SU-DHL-6 (cell line): ENCODE data around the gene ADSS2.

Source experiments
- H2AFZ ChIP-seq: fragments of 200-600 bp; sonication (generic); 2 replicates; pipeline ENCODE4 v1.6.1; 2014; ENCODE audit warnings: low read depth, mild to moderate bottlenecking, moderate library complexity, mixed read lengths, antibody characterized with exemption, low read length; ENCODE audit not compliant: severe bottlenecking
- H3F3A ChIP-seq: fragments of 200-600 bp; shearing (Covaris generic); 2 replicates; pipeline ENCODE4 v1.6.0; 2016; ENCODE audit warnings: antibody characterized with exemption, mild to moderate bottlenecking; ENCODE audit not compliant: insufficient read depth
- H3K27ac ChIP-seq: fragments of 200-600 bp; sonication (generic); 2 replicates; pipeline ENCODE4 v1.5.1; 2016; ENCODE audit warnings: low read depth, mild to moderate bottlenecking, low read length, moderate library complexity, mixed read lengths
- H3K27me3 ChIP-seq: fragments of 200-600 bp; sonication (generic), shearing (Covaris generic); 2 replicates; pipeline ENCODE4 v1.6.0; 2014; ENCODE audit warnings: mild to moderate bottlenecking, low read length
- H3K36me3 ChIP-seq: fragments of 200-600 bp; sonication (generic); 2 replicates; pipeline ENCODE4 v1.6.1; 2014; ENCODE audit warnings: mild to moderate bottlenecking, low read length, mixed read lengths
- H3K4me2 ChIP-seq: fragments of 300-600, 200-600 bp; shearing (Covaris generic), sonication (generic); 2 replicates; pipeline ENCODE4 v1.6.0; 2014; ENCODE audit warnings: low read length, low read depth, mild to moderate bottlenecking; ENCODE audit not compliant: poor library complexity, severe bottlenecking
- H3K4me3 ChIP-seq: fragments of 200-600 bp; sonication (generic); 2 replicates; pipeline ENCODE4 v1.5.1; 2014; ENCODE audit warnings: antibody characterized with exemption, low read length, mild to moderate bottlenecking, mixed read lengths; ENCODE audit not compliant: insufficient read depth, poor library complexity, severe bottlenecking
- H3K79me2 ChIP-seq: fragments of 200-600 bp; sonication (generic); 2 replicates; pipeline ENCODE4 v1.6.1; 2014; ENCODE audit warnings: mild to moderate bottlenecking, low read length, moderate library complexity; ENCODE audit not compliant: insufficient read depth
- H3K9ac ChIP-seq: fragments of 200-600 bp; sonication (generic); 2 replicates; pipeline ENCODE4 v1.7.0; 2014; ENCODE audit warnings: mild to moderate bottlenecking, low read length
- H3K9me2 ChIP-seq: fragments of 200-600 bp; sonication (generic); replicated peaks from 2 replicates; pipeline ENCODE4 v1.6.1; 2014; ENCODE audit warnings: low read length; ENCODE audit not compliant: insufficient read depth
- H3K9me3 ChIP-seq: fragments of 200-600 bp; sonication (generic); 2 replicates; pipeline ENCODE4 v1.6.1; 2014; ENCODE audit warnings: low read length, mixed read lengths; ENCODE audit not compliant: insufficient read depth
- H4K20me1 ChIP-seq: fragments of 200-600 bp; sonication (generic); 2 replicates; pipeline ENCODE4 v1.6.1; 2014; ENCODE audit warnings: low read depth, mild to moderate bottlenecking, antibody characterized with exemption, low read length, moderate library complexity, mixed read lengths
- CTCF ChIP-seq: fragments of 200-600 bp; sonication (generic); IDR thresholded peaks from one replicate; pipeline ENCODE4 v1.5.1; 2017; ENCODE audit warnings: antibody characterized with exemption, mild to moderate bottlenecking, low read length, moderate library complexity; ENCODE audit not compliant: insufficient read depth, poor library complexity, severe bottlenecking
- EZH2phosphoT487 ChIP-seq: fragments of 200-600 bp; sonication (generic), shearing (Covaris generic); conservative IDR thresholded peaks from 2 replicates; pipeline ENCODE4 v1.6.1; 2018; ENCODE audit warnings: mild to moderate bottlenecking, antibody characterized with exemption, low read length, moderate library complexity, mixed read lengths

ADSS2 gene

GRCh38 chr1:244412176-244412575 is 39.5 kb downstream of the ADSS2 start:
- Histone ChIP-seq H3K9me3 (no peaks in the 10 kb centered on the region), H3K4me2 (no peak overlapping the region), H3K36me3 (peaks cover 35% of the 10 kb centered on the region), H3K9me2 (no peaks in the 10 kb centered on the region), H3K27ac (no peak overlapping the region), H3K79me2 (no peaks in the 10 kb centered on the region), H3K27me3 (no peaks in the 10 kb centered on the region), H3K4me3 (no peak overlapping the region), H2AFZ (no peak overlapping the region), H3K9ac (no peak overlapping the region), H3F3A (no peaks in the 10 kb centered on the region), H4K20me1 (no peaks in the 10 kb centered on the region)
- TF ChIP-seq EZH2phosphoT487 (no peak), CTCF (no peak)

- H4K20me1 ChIP-seq = no peaks in the 10 kb centered on the region
- H3K4me2 ChIP-seq = no peak overlapping the region
- H3K9ac ChIP-seq = no peak overlapping the region
- H3K4me3 ChIP-seq = no peak overlapping the region
- H3K36me3 ChIP-seq = peaks cover 26% of the 10 kb centered on the region
- no peaks in the 10 kb centered on the region for H3F3A ChIP-seq
- no peaks in the 10 kb centered on the region for H3K79me2 ChIP-seq
- H3K9me2 ChIP-seq = no peaks in the 10 kb centered on the region
- H2AFZ ChIP-seq = no peak overlapping the region
- no peaks in the 10 kb centered on the region for H3K9me3 ChIP-seq
- no peaks in the 10 kb centered on the region for H3K27me3 ChIP-seq
- TF ChIP-seq CTCF = no peak
- no peak for TF ChIP-seq EZH2phosphoT487
- no peak overlapping the region for H3K27ac ChIP-seq
These were observed 42.0 kb downstream of the ADSS2 start for GRCh38 chr1:244409701-244410100.

- Histone ChIP-seq H4K20me1 (no peaks in the 10 kb centered on the region), H3K36me3 (peaks cover 26% of the 10 kb centered on the region), H3F3A (no peaks in the 10 kb centered on the region), H3K9ac (no peak overlapping the region), H3K4me3 (no peak overlapping the region), H3K79me2 (no peaks in the 10 kb centered on the region), H3K9me3 (no peaks in the 10 kb centered on the region), H3K27ac (no peak overlapping the region), H3K9me2 (no peaks in the 10 kb centered on the region), H2AFZ (no peak overlapping the region), H3K4me2 (no peak overlapping the region), H3K27me3 (no peaks in the 10 kb centered on the region)
- TF ChIP-seq CTCF (no peak), EZH2phosphoT487 (no peak)
These were observed 45.4 kb downstream of the ADSS2 start for GRCh38 chr1:244406337-244406736.

GRCh38 chr1:244405856-244406255 is 45.9 kb downstream of the ADSS2 start:
- H2AFZ ChIP-seq = no peak overlapping the region
- H3K79me2 ChIP-seq = no peaks in the 10 kb centered on the region
- TF ChIP-seq CTCF (no peak), EZH2phosphoT487 (no peak)
- H3F3A ChIP-seq = no peaks in the 10 kb centered on the region
- H3K9me2 ChIP-seq = no peaks in the 10 kb centered on the region
- no peak overlapping the region for H3K4me3 ChIP-seq
- H3K9me3 ChIP-seq = no peaks in the 10 kb centered on the region
- no peaks in the 10 kb centered on the region for H3K27me3 ChIP-seq
- H3K36me3 ChIP-seq = peaks cover 23% of the 10 kb centered on the region
- H3K27ac ChIP-seq = no peak overlapping the region
- H3K4me2 ChIP-seq = no peak overlapping the region
- no peak overlapping the region for H3K9ac ChIP-seq
- no peaks in the 10 kb centered on the region for H4K20me1 ChIP-seq
